NCI-H82 (cell line): ENCODE results near the gene MIEN1.
"Not testable (repeated sequence)": the region's sequence is repeated elsewhere in the genome, so short reads cannot be mapped to it uniquely, and the experiment has no call there.

Source experiments
- DNase-seq: peaks from one replicate; lab custom pipeline; 2025; lab: John Stamatoyannopoulos, UW

MIEN1 gene

DNA sequence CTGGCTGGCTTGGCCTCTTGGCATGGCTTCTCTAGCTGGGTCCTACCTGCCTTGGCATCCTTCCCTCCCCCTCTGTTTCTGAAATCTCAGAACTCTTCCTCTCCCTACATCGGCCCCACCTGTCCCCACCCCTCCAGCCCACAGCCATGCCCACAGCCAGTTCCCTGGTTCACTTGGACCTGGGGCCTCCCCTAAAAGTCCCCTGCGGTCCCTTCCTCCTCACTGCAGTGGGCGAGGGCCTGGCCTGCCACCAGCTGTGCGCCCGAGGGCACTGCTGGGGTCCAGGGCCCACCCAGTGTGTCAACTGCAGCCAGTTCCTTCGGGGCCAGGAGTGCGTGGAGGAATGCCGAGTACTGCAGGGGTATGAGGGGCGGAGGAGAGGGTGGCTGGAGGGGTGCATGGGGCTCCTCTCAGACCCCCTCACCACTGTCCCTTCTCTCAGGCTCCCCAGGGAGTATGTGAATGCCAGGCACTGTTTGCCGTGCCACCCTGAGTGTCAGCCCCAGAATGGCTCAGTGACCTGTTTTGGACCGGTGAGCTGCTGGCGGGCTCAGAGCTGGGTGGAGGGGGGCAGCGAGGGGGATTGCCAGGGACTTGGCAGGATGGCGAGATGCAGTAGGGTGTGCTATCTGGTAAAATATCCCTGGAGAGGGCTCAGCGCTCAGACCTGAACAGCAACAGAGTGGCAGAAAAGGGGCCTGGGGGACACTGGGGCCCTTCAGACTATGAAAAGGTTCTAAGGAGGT, 14.1 kb downstream of the MIEN1 start:
- no peak for DNase-seq

DNA sequence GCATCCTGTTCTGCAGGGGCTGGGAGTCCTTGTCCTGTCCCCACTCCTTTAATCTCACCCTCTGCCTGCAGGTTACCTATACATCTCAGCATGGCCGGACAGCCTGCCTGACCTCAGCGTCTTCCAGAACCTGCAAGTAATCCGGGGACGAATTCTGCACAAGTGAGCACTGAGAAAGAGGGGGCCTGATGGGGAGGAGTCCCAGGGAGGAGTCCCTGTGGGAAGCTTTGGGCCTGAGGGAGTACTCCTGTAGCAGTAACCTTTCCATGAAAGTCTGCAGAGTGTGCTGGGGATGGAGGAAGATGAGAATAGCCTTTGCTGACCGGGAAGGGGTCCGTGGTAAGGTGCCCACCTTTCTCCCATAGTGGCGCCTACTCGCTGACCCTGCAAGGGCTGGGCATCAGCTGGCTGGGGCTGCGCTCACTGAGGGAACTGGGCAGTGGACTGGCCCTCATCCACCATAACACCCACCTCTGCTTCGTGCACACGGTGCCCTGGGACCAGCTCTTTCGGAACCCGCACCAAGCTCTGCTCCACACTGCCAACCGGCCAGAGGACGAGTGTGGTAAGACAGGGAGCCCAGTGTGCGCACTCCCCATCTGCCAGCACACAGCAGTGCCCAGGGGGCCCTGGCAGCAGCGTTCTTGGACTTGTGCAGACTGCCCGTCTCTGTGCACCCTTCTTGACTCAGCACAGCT, 14.8 kb downstream of the MIEN1 start:
- DNase-seq: no peak

DNA sequence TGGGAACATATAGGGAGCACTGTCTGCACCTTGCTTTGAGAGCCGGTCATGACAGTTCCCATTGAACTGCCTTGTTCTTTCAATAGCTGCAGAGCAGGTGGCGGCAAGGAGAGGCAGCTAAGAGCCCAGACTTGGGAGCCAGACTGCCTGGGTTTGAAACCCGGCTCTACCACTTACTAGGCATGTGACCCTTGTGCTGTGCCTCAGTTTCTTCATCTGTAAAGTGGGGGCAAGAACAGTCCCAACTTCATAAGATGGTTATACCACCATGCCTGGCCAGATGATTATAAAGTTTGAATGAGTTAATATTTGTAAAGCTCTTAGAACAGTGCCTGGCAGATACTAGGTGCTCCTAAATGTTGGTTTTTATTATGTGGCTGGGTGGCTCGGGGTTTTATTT, 16.1 kb downstream of the MIEN1 start:
- no peak for DNase-seq

DNA sequence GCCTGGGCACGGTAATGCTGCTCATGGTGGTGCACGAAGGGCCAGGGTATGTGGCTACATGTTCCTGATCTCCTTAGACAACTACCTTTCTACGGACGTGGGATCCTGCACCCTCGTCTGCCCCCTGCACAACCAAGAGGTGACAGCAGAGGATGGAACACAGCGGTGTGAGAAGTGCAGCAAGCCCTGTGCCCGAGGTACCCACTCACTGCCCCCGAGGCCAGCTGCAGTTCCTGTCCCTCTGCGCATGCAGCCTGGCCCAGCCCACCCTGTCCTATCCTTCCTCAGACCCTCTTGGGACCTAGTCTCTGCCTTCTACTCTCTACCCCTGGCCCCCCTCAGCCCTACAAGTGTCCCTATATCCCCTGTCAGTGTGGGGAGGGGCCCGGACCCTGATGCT, 18.5 kb downstream of the MIEN1 start:
- DNase-seq: no peak

DNA sequence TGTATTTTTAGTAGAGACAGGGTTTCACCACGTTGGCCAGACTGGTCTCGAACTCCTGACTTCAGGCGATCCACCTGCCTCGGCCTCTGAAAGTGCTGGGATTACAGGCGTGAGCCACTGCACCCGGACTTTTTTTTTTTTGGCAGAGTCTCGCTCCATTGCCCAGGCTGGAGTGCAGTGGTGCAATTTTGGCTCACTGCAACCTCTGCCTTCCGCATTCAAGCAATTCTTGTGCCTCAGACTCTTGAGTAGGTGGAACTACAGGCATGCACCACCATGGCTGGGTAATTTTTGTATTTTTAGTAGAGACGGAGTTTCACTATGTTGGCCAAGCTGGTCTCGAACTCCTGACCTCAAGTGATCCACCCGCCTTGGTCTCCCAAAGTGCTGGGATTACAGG, 19.3 kb downstream of the MIEN1 start:
- not testable (repeated sequence) for DNase-seq

DNA sequence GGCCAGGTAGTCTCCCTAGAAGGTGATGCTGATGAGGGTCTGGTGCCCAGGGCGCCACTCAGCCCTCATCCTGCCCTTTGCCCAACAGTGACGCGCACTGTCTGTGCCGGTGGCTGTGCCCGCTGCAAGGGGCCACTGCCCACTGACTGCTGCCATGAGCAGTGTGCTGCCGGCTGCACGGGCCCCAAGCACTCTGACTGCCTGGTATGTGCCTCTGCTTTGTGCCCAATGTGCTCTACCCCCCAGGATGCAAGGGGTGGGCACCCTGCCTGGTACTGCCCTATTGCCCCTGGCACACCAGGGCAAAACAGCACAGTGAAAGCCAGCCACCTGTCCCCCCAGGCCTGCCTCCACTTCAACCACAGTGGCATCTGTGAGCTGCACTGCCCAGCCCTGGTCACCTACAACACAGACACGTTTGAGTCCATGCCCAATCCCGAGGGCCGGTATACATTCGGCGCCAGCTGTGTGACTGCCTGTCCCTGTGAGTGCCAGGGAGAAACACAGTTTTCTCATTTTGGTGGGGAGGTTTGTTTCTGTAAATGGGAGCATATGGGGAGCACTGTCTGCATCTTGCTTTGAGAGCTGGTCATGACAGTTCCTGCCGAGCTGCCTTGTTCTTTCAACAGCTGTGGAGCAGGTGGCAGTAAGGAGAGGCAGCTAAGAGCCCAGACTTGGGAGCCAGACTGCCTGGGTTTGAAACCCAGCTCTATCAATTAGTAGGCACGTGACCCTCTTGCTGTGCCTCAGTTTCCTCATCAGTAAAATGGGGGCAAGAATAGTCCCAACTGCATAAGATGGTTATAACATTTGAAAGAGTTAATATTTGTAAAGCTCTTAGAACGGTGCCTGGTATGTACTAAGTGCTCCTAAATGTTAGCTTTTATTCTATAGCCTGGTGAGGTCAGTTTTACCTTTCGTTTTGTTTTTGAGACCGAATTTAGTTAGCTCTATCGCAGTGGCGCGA, 20.1 kb downstream of the MIEN1 start:
- DNase-seq: no peak

DNA sequence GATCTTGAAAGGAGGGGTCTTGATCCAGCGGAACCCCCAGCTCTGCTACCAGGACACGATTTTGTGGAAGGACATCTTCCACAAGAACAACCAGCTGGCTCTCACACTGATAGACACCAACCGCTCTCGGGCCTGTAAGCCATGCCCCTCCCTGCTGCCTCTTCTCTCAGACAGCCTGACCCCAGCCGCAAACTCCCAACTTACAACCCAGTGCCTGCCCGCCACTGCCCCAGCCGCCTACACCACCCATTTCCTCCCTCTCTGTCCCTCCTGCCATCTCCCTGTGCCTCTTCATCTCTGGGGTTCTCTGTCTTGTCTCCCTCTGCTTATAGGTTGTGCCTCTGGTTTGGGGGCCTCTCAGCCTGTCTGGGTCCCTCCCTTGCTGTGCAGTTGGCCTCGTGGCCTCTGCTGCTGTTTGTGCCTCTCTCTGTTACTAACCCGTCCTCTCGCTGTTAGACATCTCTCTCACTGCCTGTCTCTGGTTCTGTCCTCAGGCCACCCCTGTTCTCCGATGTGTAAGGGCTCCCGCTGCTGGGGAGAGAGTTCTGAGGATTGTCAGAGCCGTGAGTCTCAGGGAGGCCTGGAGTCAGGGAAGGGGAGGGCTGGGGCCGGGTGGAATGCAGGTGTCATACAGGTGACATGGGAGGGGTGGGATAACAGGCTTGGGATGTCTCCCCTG, 20.9 kb downstream of the MIEN1 start:
- DNase-seq: no peak

DNA sequence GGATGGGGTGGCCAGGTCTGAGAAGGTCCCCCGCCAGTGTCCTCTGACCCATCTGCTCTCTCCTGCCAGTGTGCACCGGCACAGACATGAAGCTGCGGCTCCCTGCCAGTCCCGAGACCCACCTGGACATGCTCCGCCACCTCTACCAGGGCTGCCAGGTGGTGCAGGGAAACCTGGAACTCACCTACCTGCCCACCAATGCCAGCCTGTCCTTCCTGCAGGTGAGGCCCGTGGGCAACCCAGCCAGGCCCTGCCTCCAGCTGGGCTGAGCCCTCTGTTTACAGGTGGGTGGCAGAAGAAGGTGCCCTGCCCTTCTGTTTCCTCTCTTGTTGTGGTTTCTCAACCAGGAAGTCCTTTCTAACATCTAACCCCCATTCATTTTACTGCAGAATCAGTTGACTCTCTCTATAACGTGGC, 23.4 kb downstream of the MIEN1 start:
- DNase-seq: no peak

DNA sequence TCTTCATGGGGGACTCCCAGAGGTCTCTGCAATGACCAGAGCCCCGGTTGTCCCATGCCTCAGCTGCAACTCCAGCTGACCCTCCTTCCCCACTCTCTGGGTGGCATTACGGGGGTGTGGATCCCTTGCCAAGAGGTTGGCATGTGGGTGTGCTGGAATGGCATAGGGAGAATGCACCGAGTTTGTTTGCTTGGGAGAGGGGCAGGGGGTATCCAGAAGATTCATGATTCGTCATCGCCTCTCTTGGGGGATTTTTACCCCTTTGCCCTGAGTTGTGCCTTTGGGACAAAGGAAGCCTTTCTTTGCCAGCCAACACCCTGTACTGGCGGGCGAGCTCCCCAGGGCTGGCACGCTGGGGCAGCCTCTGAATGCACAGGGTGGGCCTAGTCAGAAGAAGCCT, 23.9 kb downstream of the MIEN1 start:
- DNase-seq: no peak

DNA sequence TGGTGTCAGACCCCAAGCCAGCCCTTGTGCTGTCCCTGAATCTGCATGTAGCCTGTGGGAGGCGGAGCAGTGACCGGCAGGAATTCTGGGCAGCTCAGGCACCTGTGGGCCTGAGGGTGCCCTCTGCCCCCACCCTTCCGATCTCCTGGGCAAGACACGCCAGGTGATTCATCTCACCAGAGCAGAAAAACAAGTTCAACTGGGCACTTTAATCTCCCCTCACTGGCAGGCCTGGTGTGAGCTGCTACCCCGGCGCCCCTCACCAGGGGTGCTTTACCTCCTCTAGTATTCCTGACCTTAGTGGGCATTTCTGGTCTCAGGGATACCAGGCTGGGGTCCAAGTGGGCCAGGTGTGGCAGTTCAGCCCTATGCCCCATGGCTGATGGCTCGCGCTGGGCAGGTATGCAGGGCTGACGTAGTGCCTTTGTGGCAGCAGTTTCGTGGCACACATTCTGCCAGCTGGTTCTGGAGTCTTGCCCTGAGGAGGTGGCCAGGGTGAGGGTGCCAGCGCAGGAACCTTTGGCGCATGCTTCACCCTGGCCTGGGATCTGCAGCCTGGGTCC, 24.5 kb downstream of the MIEN1 start:
- no peak for DNase-seq

DNA sequence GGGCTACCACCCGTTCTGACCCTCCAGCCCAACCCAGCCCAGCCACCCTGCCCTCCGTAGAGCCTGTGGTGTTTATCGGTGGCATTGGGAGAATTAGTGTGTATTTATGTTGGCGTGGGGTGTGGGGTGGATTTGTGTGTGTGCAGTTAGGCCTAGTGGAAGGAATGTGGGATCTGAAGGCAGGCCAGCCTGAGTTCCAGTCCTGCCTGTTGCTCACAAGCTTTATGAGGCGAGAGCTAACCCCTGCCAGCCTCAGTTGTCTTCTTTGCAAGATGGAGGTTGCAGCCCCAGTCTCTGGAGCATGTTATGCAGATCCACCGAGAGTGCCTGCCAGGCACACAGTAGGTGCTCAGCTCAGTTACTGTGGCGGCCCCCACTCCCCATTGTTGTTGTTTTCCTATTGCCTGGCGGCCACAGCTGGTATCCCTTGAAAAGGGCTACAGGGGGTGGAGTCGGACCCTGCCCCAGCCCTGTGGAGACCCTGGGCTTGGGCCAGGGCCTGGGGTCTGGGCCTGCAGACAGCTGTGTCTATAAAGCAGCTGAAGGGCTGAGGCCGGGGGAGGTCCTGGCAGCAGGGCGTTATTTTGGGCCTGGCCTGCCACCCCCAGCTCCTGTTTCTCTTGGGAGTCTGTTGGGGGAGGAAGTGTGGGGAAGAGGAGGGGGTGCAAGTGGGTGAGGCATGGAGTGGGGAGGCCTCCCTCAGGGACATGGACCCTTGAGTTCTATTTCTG, 25.3 kb downstream of the MIEN1 start:
- DNase-seq: no peak

DNA sequence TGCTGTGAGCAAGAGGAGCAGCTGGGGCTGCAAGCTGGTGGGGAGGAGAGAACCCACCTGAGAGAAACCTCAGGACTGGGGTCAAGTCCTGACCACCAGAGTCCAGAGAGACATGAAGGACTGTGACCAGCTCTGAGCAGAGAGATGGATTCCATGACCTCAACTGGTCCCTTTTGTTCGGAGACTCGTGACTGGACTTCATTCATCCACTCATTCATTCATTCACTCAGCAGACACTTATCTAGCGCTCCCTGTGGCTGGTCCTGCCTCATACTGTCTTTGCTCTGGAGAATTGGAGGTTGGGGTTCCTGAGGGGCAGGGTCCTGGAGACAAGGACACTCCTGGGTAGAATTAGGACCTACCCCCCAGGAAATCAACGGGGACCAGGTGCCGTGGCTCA, 26.4 kb downstream of the MIEN1 start:
- no peak for DNase-seq

DNA sequence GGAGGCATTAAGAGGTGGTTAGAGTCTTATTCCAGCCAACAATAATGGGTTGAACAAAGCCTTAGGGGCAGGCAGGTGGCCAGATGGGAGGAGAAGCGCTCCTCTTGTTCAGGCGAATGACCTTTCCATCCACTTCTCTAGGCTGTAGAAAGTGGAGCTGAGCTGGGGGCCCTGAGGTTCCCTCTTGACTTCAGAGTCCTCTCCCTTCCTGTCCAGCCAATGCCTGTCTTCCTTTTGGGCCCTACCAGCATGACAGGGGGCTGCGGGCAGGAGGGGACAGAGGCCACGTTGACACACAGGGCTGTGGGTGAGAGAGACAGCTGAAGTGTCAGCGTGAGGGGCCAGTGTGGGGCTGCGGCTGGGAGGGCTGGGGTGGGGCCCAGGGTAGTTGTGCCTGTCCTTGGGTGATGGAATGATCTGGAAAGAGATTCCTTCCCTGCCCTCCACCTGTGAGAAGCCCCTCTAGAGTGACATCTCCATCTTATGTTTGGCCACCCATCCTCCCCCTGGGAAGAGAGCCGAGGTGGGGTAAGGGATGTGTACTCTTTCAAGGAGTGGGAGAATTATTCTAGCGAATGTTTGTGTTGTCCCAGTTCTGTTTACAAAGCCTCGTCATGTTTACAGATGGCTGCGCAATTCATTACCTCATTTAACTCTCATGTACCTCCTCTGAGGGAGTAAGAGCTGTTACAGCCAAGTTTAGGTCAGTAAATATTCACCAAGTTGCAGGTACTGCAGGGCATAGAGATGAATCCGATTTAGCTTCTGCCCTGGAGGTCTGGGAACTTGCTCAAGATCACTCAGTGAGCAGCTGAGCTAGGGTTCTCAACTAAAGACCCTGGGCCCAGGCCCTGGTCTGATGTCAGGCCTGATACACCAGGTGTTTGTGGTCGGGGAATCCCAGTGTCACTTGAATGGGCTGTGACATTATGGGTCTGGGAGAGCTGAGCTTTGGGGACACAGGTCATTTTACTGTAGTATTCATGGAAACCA, 27.1 kb downstream of the MIEN1 start:
- DNase-seq: no peak

DNA sequence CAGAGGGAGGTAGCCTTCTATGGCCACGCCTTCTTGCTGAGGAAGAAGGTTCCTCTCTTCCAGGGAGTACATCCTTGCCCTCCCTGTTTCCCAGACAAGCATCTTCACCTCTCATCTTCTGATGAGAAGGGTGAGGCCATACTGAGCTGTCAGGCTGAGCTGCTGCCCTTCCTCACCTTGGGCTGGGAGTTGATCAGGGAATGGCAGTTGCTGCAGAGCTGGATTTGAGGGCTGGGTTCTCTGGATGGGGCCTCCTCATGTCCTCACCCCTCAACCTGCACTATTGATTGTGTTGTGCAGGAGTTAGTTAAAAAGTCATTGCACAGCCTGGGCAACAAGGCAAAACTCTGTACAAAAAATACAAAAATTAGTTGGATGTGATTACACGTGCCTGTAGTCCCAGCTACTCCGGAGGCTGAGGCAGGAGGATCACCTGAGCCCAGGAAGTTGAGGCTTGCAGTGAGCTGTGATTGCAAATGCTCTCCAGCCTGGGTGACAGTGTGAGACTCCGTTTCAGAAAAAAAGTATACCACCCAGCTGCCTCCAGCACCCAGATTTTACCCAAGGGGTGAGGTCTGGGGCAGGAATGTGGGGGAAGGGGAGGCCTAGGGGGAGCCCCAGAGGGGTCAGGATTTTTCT, 28.4 kb downstream of the MIEN1 start:
- no peak for DNase-seq

DNA sequence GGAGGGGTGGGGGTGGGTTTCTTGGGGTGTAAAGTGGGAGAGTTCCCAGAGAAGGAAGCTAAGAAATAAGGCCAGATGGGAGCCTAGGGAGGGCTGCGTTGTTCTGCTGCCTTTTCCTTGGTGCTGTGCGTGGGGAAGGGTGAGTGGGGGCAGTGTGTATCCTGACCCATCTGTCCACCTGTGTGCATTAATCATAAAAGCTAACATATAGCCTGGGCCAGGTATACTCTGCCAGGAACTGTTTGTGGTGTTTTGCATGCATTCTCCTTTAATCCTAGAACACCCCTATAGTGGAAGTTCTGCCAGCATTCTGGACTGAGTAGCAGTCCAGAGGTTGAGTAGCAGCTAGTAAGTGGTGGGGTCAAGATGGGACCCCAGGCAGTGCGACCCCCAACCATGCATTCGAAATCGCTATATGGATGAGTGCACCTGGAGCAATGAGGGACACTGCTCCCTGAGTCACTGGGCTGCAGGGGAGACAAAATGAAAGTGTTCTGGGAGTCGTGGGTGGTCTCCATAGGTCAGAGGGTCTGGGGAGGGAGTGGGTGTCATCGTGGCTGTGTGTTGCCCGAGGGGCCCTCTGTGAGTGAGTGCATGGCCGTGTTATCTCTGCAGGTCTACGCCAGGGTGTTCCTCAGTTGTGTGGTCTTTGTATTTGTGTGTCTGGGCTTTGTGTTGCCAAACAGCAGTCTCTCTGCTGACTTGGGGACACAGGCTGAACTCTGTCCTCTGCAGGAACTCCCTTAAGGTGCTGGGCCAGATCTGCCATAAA, 29.1 kb downstream of the MIEN1 start:
- no peak for DNase-seq

DNA sequence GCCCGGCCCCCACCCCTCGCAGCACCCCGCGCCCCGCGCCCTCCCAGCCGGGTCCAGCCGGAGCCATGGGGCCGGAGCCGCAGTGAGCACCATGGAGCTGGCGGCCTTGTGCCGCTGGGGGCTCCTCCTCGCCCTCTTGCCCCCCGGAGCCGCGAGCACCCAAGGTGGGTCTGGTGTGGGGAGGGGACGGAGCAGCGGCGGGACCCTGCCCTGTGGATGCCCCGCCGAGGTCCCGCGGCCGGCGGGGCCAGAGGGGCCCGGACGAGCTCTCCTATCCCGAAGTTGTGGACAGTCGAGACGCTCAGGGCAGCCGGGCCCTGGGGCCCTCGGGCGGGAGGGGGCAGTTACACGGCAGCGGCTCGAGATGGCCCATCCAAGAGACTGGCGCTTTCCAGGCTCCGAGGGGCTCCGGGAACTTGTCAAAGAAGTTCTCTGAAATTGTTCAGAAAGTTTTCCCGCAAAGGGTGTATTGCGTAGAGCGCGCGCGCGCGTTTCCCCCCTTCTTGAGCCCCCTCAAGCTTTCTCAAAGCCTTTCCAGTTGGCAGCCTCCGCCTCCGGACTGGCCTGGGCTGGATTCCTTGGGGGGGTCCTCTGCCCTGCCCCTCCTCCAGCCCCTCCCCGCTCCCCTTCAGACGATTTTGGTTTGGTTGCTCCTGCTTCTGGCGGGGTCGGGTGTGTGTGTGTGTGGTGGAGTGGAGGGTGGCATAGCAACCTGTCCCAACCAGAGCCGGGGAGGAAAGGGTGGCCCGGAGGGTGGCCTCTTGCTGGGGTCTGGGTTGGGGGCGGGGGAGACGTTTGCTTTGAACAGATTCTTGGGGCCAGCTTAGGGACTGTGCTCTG, 30.0 kb downstream of the MIEN1 start:
- no peak for DNase-seq

DNA sequence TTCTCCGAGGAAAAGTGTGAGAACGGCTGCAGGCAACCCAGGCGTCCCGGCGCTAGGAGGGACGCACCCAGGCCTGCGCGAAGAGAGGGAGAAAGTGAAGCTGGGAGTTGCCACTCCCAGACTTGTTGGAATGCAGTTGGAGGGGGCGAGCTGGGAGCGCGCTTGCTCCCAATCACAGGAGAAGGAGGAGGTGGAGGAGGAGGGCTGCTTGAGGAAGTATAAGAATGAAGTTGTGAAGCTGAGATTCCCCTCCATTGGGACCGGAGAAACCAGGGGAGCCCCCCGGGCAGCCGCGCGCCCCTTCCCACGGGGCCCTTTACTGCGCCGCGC, 30.5 kb downstream of the MIEN1 start, which contains the start of gene ERBB2:
Gene ERBB2 (plus strand): TSS at position 247 of the 330 bp plus-strand sequence. CDS start 175 bp downstream, outside the sequence.
- no peak for DNase-seq
